ENCODE measurements around the gene TBC1D2B. TPM values are rescaled to one million over a fixed set of nuclear protein-coding genes. Genes with fewer than 3 reads are reported as not detected.

TBC1D2B gene
- 26.7 TPM for polyA plus RNA-seq (ENCODE audit: insufficient read length)

DNA sequence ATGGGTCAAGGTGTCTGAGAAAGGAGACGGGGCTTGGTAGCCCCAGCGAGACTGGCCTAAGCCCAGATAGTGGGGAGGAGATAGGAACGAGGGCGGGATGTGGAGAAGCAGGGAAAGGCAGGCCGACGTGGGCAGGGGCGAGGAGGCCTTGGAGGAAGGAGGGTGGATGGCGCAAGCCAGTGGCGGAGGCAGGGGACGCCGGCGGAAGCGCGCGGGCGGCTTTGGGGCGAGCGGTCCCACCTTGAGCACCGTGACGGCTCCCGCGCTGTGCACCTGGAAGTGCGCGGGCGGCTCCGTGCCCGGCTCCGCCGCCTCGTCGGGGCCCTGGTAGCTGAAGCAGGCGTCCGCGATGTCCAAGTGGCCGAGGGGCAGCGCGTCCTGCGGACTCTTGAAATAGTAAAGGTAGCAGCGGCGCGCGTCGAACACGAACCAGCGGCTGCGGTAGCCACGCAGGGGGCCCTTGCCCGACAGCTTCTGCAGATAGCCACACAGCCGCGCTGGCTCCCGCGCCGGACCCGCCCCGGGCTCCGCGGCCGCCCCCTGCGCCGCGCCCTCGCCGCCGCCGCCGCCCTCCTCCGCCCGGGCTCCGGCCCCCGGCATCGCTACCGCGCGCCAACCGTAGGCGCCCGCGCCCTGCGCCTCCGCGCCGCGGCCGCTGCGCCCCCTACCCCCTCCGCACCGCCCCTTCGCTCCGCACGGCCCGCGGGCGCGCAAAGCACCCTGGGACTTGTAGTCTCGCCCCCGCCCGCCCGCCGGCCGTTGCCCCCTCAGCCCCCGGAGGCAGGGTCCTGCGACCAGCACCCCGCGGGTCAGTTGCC, at the start of gene TBC1D2B:
Gene TBC1D2B (minus strand): TSS at position 659 of the 818 bp plus-strand sequence. CDS start 59 bp downstream, at position 600.
- peak; percentile 75 for DNase-seq

DNA sequence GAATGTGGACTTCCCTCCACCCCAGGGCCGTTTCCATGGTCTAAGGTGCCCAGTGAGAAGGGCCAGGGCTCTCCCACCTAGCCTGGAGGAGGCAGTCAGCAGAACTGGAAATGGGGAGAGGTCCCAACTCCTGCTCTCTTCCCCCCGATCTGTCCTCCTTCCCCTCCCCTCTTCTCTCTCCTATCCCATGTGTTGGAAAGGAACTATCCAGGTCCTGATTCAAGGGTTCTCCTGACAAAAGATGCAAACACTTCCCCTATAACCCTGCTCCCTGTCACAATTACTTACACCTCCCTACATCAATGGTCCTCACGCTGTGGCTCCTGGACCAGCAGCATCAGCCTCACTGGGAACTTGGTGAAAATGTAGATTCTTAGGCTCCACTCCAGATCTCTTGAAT, 47.8 kb upstream of the TBC1D2B start:
- no peak for DNase-seq

DNA sequence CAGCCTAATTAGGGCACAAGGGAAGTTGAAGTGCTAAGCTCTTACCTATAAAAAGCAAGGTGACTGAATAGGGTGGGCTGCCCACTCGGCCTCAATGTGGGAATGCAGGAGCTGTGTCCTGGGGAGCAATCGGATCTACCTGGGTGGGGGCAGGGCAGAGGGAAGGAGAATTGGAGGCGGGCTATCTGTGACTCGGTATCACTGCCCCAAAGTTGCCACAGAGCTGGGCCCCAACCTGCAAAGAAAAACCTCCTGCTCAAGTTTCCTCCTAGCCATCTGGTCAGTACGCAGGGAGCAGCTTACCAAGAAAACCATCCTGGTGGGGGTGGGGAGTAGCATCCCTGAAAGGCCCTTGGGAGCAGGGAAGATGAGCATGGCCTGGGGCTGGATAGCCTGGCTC, 43.0 kb upstream of the TBC1D2B start:
- no peak for DNase-seq

DNA sequence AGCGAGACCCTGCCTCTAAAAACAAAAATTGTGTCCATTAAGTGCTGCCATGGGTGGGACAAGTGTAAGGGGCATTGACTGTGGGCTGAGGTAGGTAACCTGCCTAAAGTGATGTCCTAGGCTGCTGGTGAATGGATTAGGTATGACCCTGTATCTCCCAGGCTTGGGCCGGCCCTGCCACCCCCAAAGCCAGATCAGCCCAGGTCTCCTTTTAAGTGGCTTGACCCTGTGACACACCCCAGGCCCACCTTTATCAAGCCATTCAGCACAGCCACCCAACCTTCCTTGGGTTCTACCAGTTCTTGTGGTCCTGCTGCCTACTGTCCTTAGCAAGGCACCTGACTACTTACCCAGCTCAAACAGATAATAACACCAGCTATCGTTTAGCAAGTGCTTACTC, 35.0 kb upstream of the TBC1D2B start:
- DNase-seq = no peak

- DNase-seq = no peak
These were observed 34.3 kb upstream of the TBC1D2B start for GRCh38 chr15:78111788-78112187.

GRCh38 chr15:78110916-78111475, 33.5 kb upstream of the TBC1D2B start:
- DNase-seq = no peak

- no peak for DNase-seq
These were observed 32.6 kb upstream of the TBC1D2B start for GRCh38 chr15:78110096-78110495.

GRCh38 chr15:78109156-78109555, 31.6 kb upstream of the TBC1D2B start:
- DNase-seq = no peak

DNA sequence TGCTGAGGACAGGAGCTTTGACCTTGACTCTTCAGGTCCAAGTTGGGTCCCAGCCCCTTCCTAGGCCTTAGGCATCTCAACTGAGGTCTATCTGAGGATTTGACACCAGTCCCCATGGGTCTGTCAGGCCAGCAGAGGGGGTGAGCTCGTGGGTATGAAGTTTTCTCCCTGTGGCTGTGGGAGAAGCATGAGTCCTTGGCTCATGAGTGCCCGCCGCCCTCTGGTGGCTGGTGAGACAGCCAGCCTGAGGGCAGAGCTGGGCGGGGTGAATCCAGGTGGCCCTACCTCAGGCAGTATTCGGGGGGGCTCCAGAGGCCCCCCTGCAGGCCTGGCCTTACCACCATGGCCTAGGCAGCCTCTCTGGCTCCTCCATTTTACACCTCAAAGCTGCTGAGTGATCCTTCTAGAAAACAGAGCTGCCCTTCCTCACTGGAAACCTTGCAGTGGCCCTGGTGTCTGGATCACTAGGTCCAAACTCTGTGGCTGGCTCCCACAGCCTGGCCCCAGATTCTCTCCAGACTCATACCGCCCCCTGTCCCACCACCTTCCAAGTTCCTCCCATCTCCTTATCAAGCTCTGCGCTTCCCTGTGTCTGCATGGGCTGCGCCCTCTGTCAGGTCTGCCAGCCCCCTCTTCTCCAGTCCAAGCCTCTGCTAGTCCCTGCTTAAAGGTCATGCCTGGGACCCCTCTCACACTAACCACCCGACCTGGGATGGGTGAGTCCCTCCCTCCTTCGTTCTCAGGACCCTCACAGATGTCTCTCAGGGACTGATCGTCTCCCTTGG, 31.0 kb upstream of the TBC1D2B start:
- DNase-seq = peak; percentile 74

DNA sequence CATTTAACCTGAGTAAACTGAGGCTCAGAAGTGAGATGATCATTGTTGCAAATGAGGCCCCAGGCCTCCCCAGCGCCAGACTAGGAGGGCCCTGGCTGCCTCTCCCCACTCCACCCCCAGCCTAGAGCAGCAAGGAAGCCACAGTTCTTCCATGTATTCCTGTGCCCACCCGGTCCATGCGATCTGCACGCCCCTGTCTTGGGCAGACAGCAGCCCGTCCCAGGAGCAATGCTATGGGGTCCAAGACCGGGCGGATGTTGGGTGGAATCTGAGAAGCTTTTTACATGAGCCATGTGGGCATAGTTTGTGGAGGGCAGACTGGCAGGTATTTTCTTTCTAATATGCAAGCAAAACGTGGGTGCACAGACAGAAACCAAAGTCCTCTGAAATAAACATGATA, 30.0 kb upstream of the TBC1D2B start:
- DNase-seq = no peak

DNA sequence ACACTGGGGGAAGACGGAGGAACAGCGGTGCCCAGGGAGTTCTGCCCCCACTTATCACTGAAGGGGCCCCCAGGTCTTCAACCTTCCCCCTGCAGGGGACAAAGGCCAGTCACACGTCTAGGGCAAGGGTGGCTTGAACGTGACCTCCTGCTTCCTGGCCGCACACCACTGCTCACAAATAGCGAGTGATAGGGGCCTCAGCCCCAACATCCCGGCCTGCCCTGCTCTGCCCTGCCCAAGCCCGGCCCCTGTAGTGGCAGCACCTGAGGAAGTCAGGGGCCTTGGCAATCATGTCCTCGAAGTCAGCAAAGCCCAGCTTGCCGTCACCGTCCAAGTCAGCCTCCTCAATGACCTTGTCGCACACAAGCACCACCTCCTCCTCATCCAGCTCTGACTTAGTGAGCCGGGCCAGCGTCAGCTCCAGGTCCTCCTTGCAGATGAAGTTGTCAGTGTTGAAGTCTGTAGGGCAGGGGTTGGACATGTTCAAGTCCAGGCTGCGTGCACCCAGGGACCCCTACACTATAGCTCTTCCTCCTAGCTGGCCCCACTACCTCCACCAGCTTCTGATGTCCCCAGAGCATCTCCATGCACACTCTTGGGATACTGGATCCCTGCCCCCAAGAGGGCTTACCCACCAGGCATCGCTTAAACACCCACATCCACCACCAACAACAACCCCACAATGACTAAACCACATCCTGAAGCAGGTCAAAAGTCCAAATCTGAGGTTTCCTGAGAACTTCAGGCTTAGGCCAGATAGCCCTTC, 28.1 kb upstream of the TBC1D2B start:
- DNase-seq = no peak

- DNase-seq = no peak
These were observed 27.3 kb upstream of the TBC1D2B start for GRCh38 chr15:78104566-78105475.

GRCh38 chr15:78104119-78104479, 26.6 kb upstream of the TBC1D2B start:
- no peak for DNase-seq

- no peak for DNase-seq
These were observed 26.1 kb upstream of the TBC1D2B start for GRCh38 chr15:78103406-78104118.

- no peak for DNase-seq
These were observed 25.2 kb upstream of the TBC1D2B start for GRCh38 chr15:78102741-78103140.

- no peak for DNase-seq
These were observed 24.7 kb upstream of the TBC1D2B start for GRCh38 chr15:78102211-78102610.

DNA sequence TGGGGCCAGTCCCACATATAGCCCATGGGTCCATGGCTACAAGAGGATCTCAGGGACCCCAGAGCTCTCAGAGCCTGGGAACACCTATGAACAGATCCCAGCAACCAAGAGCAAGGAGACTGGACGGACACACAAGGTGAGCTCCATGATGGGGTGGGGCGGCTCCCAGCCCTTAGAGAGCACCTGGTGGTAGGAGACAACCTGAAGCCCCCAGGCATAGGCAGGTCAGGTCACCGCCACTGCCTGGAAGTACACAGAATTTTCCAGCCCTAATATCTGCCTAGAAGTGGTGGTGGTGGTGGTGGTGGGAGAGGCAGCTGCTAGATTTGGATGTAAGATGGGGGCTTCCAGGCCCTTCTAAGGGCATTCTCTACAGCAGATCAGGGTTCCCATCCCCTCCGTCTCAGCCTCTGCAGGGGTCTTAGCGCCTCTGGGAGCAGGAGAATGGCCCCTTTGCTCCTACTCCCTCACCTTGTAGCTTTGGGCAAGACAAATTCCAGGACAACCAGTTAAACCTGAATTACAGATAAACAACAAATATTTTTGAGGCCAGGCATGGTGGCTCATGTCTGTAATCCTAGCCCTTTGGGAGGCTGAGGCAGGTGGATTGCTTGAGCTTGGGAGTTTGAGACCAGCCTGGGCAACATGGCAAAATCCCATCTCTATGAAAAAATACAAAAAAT, 24.1 kb upstream of the TBC1D2B start:
- no peak for DNase-seq

DNA sequence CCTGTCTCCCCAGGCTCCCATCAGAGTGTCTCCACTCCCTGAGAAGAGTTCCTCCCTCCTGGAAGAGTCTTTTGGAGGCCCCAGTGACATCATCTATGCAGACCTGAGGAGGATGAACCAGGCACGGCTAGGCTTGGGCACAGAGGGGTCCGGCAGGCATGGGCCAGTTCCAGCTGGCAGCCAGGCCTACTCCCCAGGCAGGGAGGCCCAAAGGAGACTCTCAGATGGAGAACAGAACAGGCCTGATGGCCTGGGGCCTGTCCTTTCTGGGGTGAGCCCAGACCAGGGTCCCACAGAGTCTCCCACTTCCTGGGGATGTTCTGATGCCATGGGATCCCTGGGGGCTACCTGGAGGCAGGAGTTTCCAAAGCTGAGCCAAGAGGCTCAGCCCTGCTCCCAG, 23.4 kb upstream of the TBC1D2B start:
- no peak for DNase-seq

- DNase-seq = no peak
These were observed 20.7 kb upstream of the TBC1D2B start for GRCh38 chr15:78098131-78098755.

DNA sequence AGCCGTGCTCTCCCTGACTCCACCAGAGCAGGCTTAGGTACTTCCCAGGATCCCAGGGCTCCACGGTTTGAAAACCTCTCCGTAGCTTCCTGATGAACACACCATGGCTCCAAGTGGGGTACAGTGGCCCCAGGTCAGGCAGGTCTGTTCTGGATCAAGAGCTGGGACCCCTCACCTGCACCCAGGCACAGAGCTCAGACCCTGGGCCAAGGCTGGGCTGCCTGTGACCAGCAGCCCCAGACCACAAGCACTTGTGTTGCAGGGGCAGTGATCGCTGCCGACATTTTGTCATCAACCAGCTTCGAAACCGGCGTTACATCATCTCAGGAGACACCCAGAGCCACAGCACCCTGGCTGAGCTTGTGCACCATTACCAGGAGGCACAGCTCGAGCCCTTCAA, 20.2 kb upstream of the TBC1D2B start:
- no peak for DNase-seq
